GM12878 (cell line): ENCODE data around the gene KLK5. TPM values are rescaled to one million over a fixed set of nuclear protein-coding genes. Genes with fewer than 3 reads are reported as not detected.

Experiments used
- ATAC-seq: fragments of 200-7000 bp; cut with Tn5 transposase; 3 replicates; pipeline ENCODE4 v1.9.1; 2020; ENCODE audit warnings: mild to moderate bottlenecking, moderate library complexity
- BruUV-seq: library from RNA; stranded (reverse); fragments of 400-500 nt; replicated peaks from 2 replicates; lab custom pipeline; 2021; lab: Mats Ljungman, UMichigan
- CTCF ChIA-PET: fragments of 300-600 bp; sonication (Branson Sonifier 250); formaldehyde crosslinking; extraction: SDS; loops from one replicate; lab custom pipeline; 2021; ENCODE audit warnings: inconsistent platforms; lab: Yijun Ruan, JAX
- POLR2A ChIA-PET: fragments of 350-600 bp; formaldehyde crosslinking; extraction: SDS; loops from one replicate; lab custom pipeline; 2021; ENCODE audit warnings: inconsistent platforms; lab: Charles Lee
- RAD21 ChIA-PET: fragments of 300-600 bp; sonication (Branson Sonifier 250); formaldehyde crosslinking; loops from one replicate; lab custom pipeline; 2023; ENCODE audit warnings: antibody characterized with exemption; ENCODE audit not compliant: unreplicated experiment; lab: Charles Lee
- SMC1A ChIA-PET: fragments of 300-600 bp; sonication (Branson Sonifier 250); formaldehyde crosslinking; loops from one replicate; lab custom pipeline; 2023; ENCODE audit not compliant: unreplicated experiment, uncharacterized antibody; lab: Charles Lee
- DNase-seq: peaks from one replicate; pipeline ENCODE4 v3.0.0-alpha.2; 2011; ENCODE audit warnings: low read depth, low spot score
- FAIRE-seq: peaks from 3 replicates; lab custom pipeline; 2011; peaks lifted over from hg19 to GRCh38; lab: Jason Lieb, UNC
- H2AFZ ChIP-seq: 2 replicates; pipeline ENCODE4 v1.6.0; 2011; ENCODE audit warnings: low read depth, low read length, control low read depth; ENCODE audit not compliant: control insufficient read depth
- H3K27ac ChIP-seq: 2 replicates; pipeline ENCODE4 v1.5.1; 2011; ENCODE audit warnings: control low read depth; ENCODE audit not compliant: control insufficient read depth, insufficient read depth
- H3K27me3 ChIP-seq, 2 experiments: replicated peaks in 1 of 2; 2 replicates each; pipeline versions ENCODE4 v1.6.0 to v1.6.1; 2011; ENCODE audit warnings: low read length in 1 of 2; ENCODE audit not compliant: control insufficient read depth in 2 of 2, insufficient read depth in 2 of 2
- H3K36me3 ChIP-seq, 2 experiments: 2 replicates each; pipeline ENCODE4 v1.5.1; 2011; ENCODE audit warnings: low read length in 1 of 2; ENCODE audit not compliant: control insufficient read depth in 2 of 2, insufficient read depth in 2 of 2
- H3K4me1 ChIP-seq: 2 replicates; pipeline ENCODE4 v1.6.1; 2011; ENCODE audit warnings: mild to moderate bottlenecking, low read length, moderate library complexity, mixed read lengths; ENCODE audit not compliant: control insufficient read depth, insufficient read depth
- H3K4me2 ChIP-seq: 2 replicates; pipeline ENCODE4 v1.6.0; 2011; ENCODE audit warnings: control low read depth; ENCODE audit not compliant: control insufficient read depth, insufficient read depth
- H3K4me3 ChIP-seq: fragments of 200-600 bp; sonication (generic); 2 replicates; pipeline ENCODE4 v1.5.1; 2016
- H3K79me2 ChIP-seq: 2 replicates; pipeline ENCODE4 v1.6.0; 2011; ENCODE audit warnings: low read length; ENCODE audit not compliant: control insufficient read depth, insufficient read depth
- H3K9ac ChIP-seq: 2 replicates; pipeline ENCODE4 v1.8.0; 2011; ENCODE audit warnings: low read length, control low read depth, mixed read lengths; ENCODE audit not compliant: control insufficient read depth, insufficient read depth
- H3K9me3 ChIP-seq: replicated peaks from 3 replicates; pipeline ENCODE4 v1.5.1; 2011; ENCODE audit warnings: mild to moderate bottlenecking, low read length; ENCODE audit not compliant: control insufficient read depth, insufficient read depth
- H4K20me1 ChIP-seq: 2 replicates; pipeline ENCODE4 v1.6.0; 2011; ENCODE audit not compliant: control insufficient read depth, insufficient read depth
- CHD1 ChIP-seq: IDR thresholded peaks from 2 replicates; pipeline ENCODE4 v1.6.1; 2012; ENCODE audit warnings: low read depth, low read length, improper control_type of control experiment
- ELK1 ChIP-seq: IDR thresholded peaks from 2 replicates; pipeline ENCODE4 v1.6.1; 2012; ENCODE audit warnings: low read depth, low read length, improper control_type of control experiment
- GATAD2B ChIP-seq: fragments of 450-650 bp; conservative IDR thresholded peaks from 2 replicates; pipeline ENCODE4 v1.6.1; 2017; ENCODE audit warnings: low read depth, mild to moderate bottlenecking, moderate library complexity
- HCFC1 ChIP-seq: fragments of 150-350 bp; IDR thresholded peaks from 2 replicates; pipeline ENCODE4 v1.6.1; 2014; ENCODE audit warnings: low read length
- MTA3 ChIP-seq: IDR thresholded peaks from 2 replicates; pipeline ENCODE4 v1.6.1; 2012; ENCODE audit warnings: low read length, inconsistent platforms, borderline replicate concordance
- NFXL1 ChIP-seq: fragments of 450-650 bp; IDR thresholded peaks from 2 replicates; pipeline ENCODE4 v1.6.1; 2017; ENCODE audit warnings: antibody characterized with exemption, mild to moderate bottlenecking, borderline replicate concordance
- NFYA ChIP-seq: IDR thresholded peaks from 2 replicates; pipeline ENCODE4 v1.6.1; 2011; ENCODE audit warnings: low read depth, mild to moderate bottlenecking, low read length, improper control_type of control experiment, borderline replicate concordance
- SMARCA5 ChIP-seq: fragments of 450-650 bp; IDR thresholded peaks from 2 replicates; pipeline ENCODE4 v1.6.1; 2017; ENCODE audit warnings: mild to moderate bottlenecking
- SREBF1 ChIP-seq: IDR thresholded peaks from 2 replicates; pipeline ENCODE4 v1.6.1; 2012; ENCODE audit warnings: mild to moderate bottlenecking, low read length
- TCF7 ChIP-seq: IDR thresholded peaks from 2 replicates; pipeline ENCODE4 v1.6.1; 2014; ENCODE audit warnings: antibody characterized with exemption, borderline replicate concordance
- ZNF217 ChIP-seq: fragments of 450-650 bp; IDR thresholded peaks from 2 replicates; pipeline ENCODE4 v1.6.1; 2017; ENCODE audit warnings: antibody characterized with exemption, mild to moderate bottlenecking
- ZNF24 ChIP-seq: fragments of 450-650 bp; IDR thresholded peaks from 2 replicates; pipeline ENCODE4 v1.6.1; 2017; ENCODE audit warnings: antibody characterized with exemption, mild to moderate bottlenecking
- ZNF592 ChIP-seq: fragments of 450-650 bp; IDR thresholded peaks from 2 replicates; pipeline ENCODE4 v1.6.1; 2017; ENCODE audit warnings: mild to moderate bottlenecking, moderate library complexity
- WGBS: methylation state at CpG from one replicate; pipeline ENCODE4 v1.1.6; 2016; ENCODE audit warnings: low lambda C conversion rate; ENCODE audit not compliant: insufficient replicate concordance, insufficient coverage; ENCODE audit errors: missing lambda C conversion rate; 5-methylcytosine and 5-hydroxymethylcytosine counted together
- in situ Hi-C: fragments of 300-500 bp; cut with MboI; formaldehyde crosslinking; loops from 9 replicates; pipeline ENCODE4 v1.14.3; 2018; ENCODE audit warnings: mixed read lengths
- intact Hi-C: fragments of 100-400 bp; cut with micrococcal nuclease; formaldehyde crosslinking; loops from one replicate; pipeline ENCODE4 v1.14.2; 2022; ENCODE audit not compliant: unreplicated experiment
- polyA plus RNA-seq, 11 experiments: library from polyadenylated mRNA; depleted of rRNA in 4 of 11; unstranded in 6 of 11; stranded (reverse) in 5 of 11; fragments of >200 nt; fragmentation: Nextera tagmentation in 4 of 11; fragmentation: Illumina TruSeq in 1 of 11; extraction: Ambion mirVana in 4 of 11; extraction: Trizol in 1 of 11; gene quantifications; 1 replicate in 1 of 11; 2 replicates in 10 of 11; pipeline versions ENCODE4 v1.2.1 to v1.2.3, GENCODE V29; 2011 to 2016; ENCODE audit warnings: inconsistent platforms in 2 of 11, missing spikeins in 2 of 11, low read depth in 1 of 11
- total RNA-seq, 4 experiments: library from RNA; depleted of rRNA in 3 of 4; stranded (reverse); fragments of >200 nt in 3 of 4; fragmentation: Illumina TruSeq in 1 of 4; extraction: Trizol in 1 of 4; gene quantifications; 2 replicates each; pipeline versions ENCODE4 v1.2.1 to v1.2.3, GENCODE V29; 2013 to 2021
- TF ChIP-seq, protein P1 (sequence below): IDR thresholded peaks from 2 replicates; pipeline ENCODE4 v1.6.1; 2012; ENCODE audit warnings: low read length, inconsistent platforms
- TF ChIP-seq, protein P2 (sequence below): fragments of 450-650 bp; IDR thresholded peaks from 2 replicates; pipeline ENCODE4 v1.6.1; 2017; ENCODE audit warnings: mild to moderate bottlenecking, moderate library complexity

The KLK5 gene
- total and polyA plus RNA-seq, 10 of the 15 experiments (the other 5 are each of a cell fraction or from before 2014, with no cell fraction given) = 0.16 TPM; not detected in 9

GRCh38 chr19:50983625-50984292 is 30.9 kb upstream of the KLK5 start, which contains the start of gene KLK7:
KLK7 (minus strand) TSS chr19:50983917; CDS start chr19:50982399, 1,518 bp downstream.
- BruUV-seq = no TSS peak
- no peaks in the 10 kb centered on the region; a peak in 1 of 4 replicates for H3K27me3 ChIP-seq
- ChIA-PET POLR2A (no interaction called here), RAD21 (no interaction called here), SMC1A (no interaction called here), CTCF (no interaction called here)
- H3K9ac ChIP-seq = no peak within 1 kb of the TSS
- no peak within 1 kb of the TSS for H3K4me2 ChIP-seq
- H3K79me2 ChIP-seq = no peaks in the 10 kb centered on the region
- no peak for FAIRE-seq
- no peaks in the 10 kb centered on the region for H3K36me3 ChIP-seq
- H4K20me1 ChIP-seq = no peaks in the 10 kb centered on the region; the same call in 1 of the 2 replicates
- DNase-seq = no peak
- no peaks in the 10 kb centered on the region for H3K9me3 ChIP-seq
- no peak for ATAC-seq
- H3K4me3 ChIP-seq = no peak within 1 kb of the TSS
- no peak within 1 kb of the TSS for H3K27ac ChIP-seq
- H2AFZ ChIP-seq = no peak within 1 kb of the TSS
- in situ Hi-C loops (no loop called here), intact Hi-C loops (no loop called here)
- H3K4me1 ChIP-seq = no peaks in the 10 kb centered on the region
- 27% methylated on average over 25 of the region's 28 CpGs for WGBS
- TF ChIP-seq NFXL1 (no peak), ELK1 (no peak), ZNF217 (no peak), HCFC1 (no peak), SREBF1 (no peak), CHD1 (no peak), ZNF24 (no peak), NFYA (no peak), GATAD2B (no peak), TCF7 (no peak), MTA3 (no peak), ZNF592 (no peak), SMARCA5 (no peak)
- TF ChIP-seq, protein P1, sequence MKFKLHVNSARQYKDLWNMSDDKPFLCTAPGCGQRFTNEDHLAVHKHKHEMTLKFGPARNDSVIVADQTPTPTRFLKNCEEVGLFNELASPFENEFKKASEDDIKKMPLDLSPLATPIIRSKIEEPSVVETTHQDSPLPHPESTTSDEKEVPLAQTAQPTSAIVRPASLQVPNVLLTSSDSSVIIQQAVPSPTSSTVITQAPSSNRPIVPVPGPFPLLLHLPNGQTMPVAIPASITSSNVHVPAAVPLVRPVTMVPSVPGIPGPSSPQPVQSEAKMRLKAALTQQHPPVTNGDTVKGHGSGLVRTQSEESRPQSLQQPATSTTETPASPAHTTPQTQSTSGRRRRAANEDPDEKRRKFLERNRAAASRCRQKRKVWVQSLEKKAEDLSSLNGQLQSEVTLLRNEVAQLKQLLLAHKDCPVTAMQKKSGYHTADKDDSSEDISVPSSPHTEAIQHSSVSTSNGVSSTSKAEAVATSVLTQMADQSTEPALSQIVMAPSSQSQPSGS = no peak
- TF ChIP-seq, protein P2, sequence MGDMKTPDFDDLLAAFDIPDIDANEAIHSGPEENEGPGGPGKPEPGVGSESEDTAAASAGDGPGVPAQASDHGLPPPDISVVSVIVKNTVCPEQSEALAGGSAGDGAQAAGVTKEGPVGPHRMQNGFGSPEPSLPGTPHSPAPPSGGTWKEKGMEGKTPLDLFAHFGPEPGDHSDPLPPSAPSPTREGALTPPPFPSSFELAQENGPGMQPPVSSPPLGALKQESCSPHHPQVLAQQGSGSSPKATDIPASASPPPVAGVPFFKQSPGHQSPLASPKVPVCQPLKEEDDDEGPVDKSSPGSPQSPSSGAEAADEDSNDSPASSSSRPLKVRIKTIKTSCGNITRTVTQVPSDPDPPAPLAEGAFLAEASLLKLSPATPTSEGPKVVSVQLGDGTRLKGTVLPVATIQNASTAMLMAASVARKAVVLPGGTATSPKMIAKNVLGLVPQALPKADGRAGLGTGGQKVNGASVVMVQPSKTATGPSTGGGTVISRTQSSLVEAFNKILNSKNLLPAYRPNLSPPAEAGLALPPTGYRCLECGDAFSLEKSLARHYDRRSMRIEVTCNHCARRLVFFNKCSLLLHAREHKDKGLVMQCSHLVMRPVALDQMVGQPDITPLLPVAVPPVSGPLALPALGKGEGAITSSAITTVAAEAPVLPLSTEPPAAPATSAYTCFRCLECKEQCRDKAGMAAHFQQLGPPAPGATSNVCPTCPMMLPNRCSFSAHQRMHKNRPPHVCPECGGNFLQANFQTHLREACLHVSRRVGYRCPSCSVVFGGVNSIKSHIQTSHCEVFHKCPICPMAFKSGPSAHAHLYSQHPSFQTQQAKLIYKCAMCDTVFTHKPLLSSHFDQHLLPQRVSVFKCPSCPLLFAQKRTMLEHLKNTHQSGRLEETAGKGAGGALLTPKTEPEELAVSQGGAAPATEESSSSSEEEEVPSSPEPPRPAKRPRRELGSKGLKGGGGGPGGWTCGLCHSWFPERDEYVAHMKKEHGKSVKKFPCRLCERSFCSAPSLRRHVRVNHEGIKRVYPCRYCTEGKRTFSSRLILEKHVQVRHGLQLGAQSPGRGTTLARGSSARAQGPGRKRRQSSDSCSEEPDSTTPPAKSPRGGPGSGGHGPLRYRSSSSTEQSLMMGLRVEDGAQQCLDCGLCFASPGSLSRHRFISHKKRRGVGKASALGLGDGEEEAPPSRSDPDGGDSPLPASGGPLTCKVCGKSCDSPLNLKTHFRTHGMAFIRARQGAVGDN = no peak
